GM12873 (cell line): ENCODE data around the gene CTSF.

Experiments
- TF ChIP-seq, protein P1 (sequence below): IDR thresholded peaks from 2 replicates; pipeline ENCODE4 v1.5.1; 2012; ENCODE audit warnings: low read depth, mild to moderate bottlenecking, moderate library complexity, low read length, control low read depth; ENCODE audit not compliant: insufficient read depth; ENCODE audit errors: missing control alignments

The CTSF gene

DNA sequence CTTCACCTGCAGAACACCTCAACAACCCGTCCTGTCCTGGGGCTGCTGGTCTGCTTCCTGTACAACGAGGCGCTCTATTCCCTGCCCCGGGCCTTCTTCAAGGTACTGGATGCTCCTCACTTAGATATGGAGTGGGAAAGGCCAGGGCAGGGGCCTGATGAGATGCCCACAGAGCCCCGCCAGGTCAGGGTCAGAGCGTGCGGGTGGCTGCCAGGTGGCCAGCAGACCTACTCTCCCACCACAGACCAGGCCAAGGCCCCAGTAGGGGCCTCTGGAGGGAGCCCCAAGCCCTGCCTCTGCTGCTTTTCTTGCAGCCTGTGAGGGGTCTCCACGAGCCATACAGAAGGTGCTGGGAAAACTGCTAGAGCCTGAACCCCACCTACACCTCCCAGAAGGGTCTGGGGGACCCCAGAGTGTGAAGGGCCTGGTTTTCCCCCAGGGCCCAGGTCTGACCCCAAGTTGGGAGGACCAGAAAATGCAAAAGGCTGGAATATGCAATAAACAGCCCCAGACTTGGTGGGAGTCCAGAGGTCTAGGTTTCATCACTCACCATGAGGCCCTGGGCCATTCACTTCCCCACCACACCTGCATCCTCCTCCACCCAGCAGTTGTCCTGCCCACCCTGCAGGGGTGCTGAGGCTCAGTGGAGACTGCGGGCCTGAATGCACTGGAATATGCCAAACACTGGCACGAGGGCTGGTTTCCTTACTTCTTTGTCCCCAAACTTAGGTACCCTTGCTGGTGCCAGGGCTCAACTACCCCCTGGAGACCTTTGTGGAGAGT, 37.3 kb downstream of the CTSF start:
- TF ChIP-seq, protein P1, sequence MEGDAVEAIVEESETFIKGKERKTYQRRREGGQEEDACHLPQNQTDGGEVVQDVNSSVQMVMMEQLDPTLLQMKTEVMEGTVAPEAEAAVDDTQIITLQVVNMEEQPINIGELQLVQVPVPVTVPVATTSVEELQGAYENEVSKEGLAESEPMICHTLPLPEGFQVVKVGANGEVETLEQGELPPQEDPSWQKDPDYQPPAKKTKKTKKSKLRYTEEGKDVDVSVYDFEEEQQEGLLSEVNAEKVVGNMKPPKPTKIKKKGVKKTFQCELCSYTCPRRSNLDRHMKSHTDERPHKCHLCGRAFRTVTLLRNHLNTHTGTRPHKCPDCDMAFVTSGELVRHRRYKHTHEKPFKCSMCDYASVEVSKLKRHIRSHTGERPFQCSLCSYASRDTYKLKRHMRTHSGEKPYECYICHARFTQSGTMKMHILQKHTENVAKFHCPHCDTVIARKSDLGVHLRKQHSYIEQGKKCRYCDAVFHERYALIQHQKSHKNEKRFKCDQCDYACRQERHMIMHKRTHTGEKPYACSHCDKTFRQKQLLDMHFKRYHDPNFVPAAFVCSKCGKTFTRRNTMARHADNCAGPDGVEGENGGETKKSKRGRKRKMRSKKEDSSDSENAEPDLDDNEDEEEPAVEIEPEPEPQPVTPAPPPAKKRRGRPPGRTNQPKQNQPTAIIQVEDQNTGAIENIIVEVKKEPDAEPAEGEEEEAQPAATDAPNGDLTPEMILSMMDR = no peak

DNA sequence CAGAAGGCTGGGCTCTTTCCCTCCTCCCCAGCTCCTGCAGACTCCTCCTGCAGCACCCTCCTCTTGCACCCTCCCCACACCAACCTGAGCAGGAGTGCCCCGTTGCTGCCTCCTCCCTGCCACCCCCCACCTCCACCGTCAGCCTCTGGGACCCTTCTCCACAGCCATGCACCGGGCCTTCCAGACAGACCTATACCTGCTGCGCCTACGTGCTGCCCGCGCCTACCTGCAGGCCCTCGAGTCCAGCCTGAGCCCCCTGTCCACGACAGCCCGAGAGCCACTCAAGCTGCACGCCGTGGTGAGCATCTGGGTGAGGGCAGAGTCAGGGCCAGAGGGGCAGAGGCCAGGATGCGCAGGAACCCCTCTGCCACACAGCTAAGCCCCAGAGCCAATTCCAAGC, 38.8 kb downstream of the CTSF start:
- TF ChIP-seq, protein P1 = no peak

DNA sequence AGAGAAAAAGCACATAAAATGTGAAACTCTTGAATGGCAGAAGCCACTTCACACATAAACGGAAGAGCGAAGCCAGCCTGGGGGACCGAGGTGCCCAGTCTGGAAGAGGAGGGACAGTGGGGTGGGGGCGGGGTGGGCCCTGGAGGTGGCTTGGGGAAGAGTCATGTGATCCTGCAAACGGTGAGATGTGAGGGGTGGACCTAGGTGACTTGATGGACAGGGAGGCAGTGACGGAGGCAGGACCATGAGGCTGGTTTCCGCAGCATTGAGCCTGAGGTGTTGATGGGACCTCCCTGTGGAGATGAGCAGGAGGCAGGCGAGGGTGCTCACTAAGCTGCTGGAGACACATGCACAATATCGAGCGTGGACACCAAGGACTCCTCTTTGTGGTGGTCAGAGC, 39.3 kb downstream of the CTSF start:
- TF ChIP-seq, protein P1 = no peak

DNA sequence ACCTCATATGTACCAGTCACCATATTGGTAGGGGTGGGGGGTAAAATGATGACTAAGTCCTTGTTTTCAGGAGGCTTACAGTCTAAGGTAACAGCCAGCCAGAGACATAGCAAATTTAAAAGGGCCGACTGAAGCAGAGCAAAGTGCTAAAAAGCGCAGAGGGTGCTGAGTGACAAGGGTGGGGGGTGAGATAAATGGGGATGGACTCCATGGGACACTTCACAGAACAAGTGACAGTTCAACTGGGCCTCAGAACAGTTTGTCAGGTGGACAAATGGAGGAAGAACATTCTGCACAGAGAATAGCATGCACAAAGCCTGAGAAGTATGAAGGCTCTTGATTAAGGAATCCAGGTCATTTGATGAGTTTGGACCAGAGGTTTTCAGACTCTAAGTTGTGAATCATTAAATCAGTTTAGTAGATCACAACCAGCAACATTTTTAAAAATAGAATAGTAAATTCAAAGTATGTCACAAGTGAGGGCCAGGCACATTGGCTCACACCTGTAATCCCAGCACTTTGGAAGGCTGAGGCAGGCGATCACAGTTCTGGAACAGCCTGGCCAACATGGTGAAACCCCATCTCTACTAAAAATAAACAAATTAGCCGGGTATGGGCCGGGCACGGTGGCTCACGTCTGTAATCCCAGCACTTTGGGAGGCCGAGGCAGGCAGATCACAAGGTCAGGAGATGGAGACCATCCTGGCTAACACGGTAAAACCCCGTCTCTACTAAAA, 43.9 kb downstream of the CTSF start:
- TF ChIP-seq, protein P1 = no peak

DNA sequence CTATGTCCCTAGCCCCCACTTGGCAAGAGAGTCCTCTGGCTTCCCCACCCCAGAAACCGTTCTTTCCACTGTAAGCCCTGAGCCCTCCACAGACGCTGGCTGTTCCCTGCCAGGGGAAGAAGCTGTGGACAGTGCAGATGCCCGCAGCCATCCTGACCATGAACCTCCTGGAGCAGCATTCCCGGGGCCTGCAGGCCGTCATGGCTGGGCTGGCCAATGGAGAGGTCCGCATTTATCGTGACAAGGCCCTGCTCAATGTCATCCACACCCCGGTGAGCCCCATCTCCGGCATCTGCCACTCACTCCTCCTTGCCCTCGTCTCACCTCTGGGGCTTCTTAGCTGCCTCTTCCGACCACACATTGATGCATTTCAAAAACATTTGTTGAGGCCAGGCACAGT, 44.8 kb downstream of the CTSF start:
- TF ChIP-seq, protein P1 = no peak
